Mammary epithelial cell (primary cell): ENCODE data around the gene MUC6.

Source experiments
- EZH2 ChIP-seq: IDR thresholded peaks from 2 replicates; pipeline ENCODE4 v1.6.1; 2012; ENCODE audit warnings: low read length, inconsistent platforms, borderline replicate concordance
- TF ChIP-seq, protein P1 (sequence below), 2 donors: IDR thresholded peaks in 1 of 2; conservative IDR thresholded peaks in 1 of 2; 2 replicates each; pipeline ENCODE4 v1.5.1; 2011 to 2012; ENCODE audit warnings: inconsistent platforms in 2 of 2, low read length in 2 of 2, mild to moderate bottlenecking in 2 of 2, control low read depth in 1 of 2, low read depth in 1 of 2; ENCODE audit not compliant: insufficient read depth in 1 of 2; ENCODE audit errors: extremely low read depth in 1 of 2

DNA sequence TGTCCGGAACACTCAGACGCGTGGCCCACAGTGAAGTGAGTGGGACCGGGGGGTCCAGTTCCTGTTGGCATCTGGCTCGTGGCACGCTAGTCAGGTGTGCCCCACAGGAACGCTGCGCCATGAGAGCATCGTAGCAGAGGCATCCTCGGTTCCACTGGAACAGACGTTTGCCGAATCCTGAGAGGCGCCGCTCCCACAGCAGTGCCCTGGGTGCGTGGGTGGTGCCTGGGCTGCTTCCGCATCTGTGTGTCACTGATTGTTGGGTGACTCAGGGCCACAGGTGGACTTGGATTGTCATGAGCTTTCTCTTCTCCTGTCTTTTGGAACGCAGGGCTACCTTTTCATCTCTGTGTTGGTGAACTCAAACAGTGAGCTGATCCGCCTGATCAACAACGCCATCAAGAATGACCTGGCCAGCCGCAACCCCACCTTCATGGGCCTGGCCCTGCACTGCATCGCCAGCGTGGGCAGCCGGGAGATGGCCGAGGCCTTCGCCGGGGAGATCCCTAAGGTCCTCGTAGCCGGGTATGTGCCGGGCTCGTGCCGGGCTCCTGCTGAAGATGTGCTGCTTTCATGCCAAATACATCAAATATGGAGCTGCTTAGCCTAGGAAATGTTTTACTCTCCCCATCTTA lies 64.7 kb downstream of the MUC6 start:
- TF ChIP-seq, protein P1, sequence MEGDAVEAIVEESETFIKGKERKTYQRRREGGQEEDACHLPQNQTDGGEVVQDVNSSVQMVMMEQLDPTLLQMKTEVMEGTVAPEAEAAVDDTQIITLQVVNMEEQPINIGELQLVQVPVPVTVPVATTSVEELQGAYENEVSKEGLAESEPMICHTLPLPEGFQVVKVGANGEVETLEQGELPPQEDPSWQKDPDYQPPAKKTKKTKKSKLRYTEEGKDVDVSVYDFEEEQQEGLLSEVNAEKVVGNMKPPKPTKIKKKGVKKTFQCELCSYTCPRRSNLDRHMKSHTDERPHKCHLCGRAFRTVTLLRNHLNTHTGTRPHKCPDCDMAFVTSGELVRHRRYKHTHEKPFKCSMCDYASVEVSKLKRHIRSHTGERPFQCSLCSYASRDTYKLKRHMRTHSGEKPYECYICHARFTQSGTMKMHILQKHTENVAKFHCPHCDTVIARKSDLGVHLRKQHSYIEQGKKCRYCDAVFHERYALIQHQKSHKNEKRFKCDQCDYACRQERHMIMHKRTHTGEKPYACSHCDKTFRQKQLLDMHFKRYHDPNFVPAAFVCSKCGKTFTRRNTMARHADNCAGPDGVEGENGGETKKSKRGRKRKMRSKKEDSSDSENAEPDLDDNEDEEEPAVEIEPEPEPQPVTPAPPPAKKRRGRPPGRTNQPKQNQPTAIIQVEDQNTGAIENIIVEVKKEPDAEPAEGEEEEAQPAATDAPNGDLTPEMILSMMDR (conservative IDR thresholded peaks at IDR 0.05 in 1 of 2, IDR thresholded peaks at IDR 0.05 in 1 of 2; ENCODE audit: extremely low read depth in 1 of 2, insufficient read depth in 1 of 2, low read depth in 1 of 2, low read length in 2 of 2) = no peak
- no peak for TF ChIP-seq EZH2
